Measurements from ENCODE around the gene OR2T6. TPM values are rescaled to one million over a fixed set of nuclear protein-coding genes. Genes with fewer than 3 reads are reported as not detected.

The OR2T6 gene
- total RNA-seq, 6 experiments from 2014 or later = not detected

DNA sequence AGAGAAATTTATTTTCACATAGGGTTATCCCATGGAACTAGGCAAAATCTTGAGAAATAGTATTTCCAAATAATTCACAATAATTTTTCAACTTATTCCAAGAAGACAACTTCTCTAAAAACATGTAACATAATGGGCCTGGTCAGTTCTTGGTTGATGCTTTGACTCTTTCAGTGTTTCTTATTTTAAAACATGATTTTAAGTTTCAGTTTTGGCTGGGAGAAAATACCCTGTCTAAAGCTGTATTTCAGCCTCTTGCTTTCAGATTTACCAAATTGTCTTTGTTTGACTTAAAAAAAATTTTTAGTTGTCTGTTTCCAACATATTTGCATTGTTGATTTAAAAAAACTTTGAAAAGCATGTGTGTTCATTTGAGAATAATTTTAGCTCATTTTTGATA is 8.9 kb upstream of the OR2T6 start:
- H3K4me1 ChIP-seq = no peaks in the 10 kb centered on the region

DNA sequence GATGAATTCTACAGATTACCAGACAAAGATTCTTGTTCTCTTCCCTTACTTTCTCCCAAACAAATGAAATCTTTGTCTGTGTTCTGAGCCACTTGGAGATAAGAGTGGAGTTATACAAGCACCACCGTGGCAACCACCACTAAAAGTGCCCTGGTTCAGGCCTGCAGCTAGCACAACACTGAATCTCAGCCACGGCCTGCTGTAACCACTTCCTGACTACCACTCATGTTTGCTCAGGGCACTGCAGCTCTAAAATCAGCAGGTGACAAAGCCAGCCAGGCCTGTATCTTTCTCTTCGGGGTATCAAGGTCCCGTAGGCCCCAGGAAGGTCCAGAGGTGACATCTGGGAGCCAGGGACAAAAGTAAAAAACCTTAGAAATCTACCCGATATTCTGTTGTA is 3.2 kb upstream of the OR2T6 start:
- no peak for ATAC-seq
- TF ChIP-seq, protein P1, sequence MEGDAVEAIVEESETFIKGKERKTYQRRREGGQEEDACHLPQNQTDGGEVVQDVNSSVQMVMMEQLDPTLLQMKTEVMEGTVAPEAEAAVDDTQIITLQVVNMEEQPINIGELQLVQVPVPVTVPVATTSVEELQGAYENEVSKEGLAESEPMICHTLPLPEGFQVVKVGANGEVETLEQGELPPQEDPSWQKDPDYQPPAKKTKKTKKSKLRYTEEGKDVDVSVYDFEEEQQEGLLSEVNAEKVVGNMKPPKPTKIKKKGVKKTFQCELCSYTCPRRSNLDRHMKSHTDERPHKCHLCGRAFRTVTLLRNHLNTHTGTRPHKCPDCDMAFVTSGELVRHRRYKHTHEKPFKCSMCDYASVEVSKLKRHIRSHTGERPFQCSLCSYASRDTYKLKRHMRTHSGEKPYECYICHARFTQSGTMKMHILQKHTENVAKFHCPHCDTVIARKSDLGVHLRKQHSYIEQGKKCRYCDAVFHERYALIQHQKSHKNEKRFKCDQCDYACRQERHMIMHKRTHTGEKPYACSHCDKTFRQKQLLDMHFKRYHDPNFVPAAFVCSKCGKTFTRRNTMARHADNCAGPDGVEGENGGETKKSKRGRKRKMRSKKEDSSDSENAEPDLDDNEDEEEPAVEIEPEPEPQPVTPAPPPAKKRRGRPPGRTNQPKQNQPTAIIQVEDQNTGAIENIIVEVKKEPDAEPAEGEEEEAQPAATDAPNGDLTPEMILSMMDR (IDR thresholded peaks at IDR 0.05) = no peak
- Histone ChIP-seq H3K27ac (no peak overlapping the region), H3K36me3 (no peaks in the 10 kb centered on the region), H3K27me3 (peaks cover 0 to under 1% of the 10 kb centered on the region in 2 donors), H3K4me3 (no peak overlapping the region), H3K4me1 (no peaks in the 10 kb centered on the region), H3K9me3 (no peaks in the 10 kb centered on the region)
- intact Hi-C loops (cut with DNase I) = no loop called here
- WGBS (ENCODE audit: insufficient coverage, low coverage, low lambda C conversion rate, missing lambda C conversion rate) = 45% methylated on average over 3 of the region's 5 CpGs
- no peak for DNase-seq

More for the DNA sequence above, 8.9 kb upstream of the OR2T6 start:
- intact Hi-C loops (cut with DNase I) = no loop called here
- no peaks in the 10 kb centered on the region for H3K9me3 ChIP-seq
- TF ChIP-seq POLR2A (IDR thresholded peaks at IDR 0.05) = no peak
- TF ChIP-seq, protein P1 (IDR thresholded peaks at IDR 0.05) = no peak
- no peak overlapping the region for H3K4me3 ChIP-seq
- no peak for ATAC-seq
- H3K27me3 ChIP-seq = no peaks in the 10 kb centered on the region
- no peak overlapping the region for H3K27ac ChIP-seq
- no peaks in the 10 kb centered on the region for H3K36me3 ChIP-seq
- DNase-seq = no peak

DNA sequence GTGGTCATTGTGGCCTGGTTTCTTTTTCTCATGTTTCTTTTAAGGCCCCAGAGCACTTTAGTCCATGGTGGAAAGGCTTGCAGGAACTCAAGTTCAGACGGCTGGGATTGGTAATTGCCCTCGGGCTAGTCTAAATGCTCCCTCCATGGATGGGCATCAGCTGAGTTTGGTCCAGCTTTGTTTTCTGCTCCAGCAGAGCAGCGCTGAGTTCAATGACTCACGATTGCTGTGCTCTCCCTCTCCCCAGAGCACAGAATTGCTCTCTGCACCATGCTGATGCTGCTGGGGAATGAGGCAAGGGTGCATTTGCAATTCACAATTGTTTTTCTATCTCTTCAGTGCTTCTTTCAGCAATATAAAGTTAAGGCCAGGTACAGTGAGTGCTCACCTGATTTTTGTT is 1.8 kb upstream of the OR2T6 start:
- 57% methylated on average over 4 of the region's 4 CpGs for WGBS (ENCODE audit: insufficient coverage, low coverage, low lambda C conversion rate, missing lambda C conversion rate)
- TF ChIP-seq, protein P1 (IDR thresholded peaks at IDR 0.05) = no peak
- no peak for TF ChIP-seq POLR2A (IDR thresholded peaks at IDR 0.05)
- Histone ChIP-seq H3K4me3 (no peak overlapping the region), H3K36me3 (no peaks in the 10 kb centered on the region), H3K27ac (no peak overlapping the region), H3K4me1 (no peaks in the 10 kb centered on the region), H3K27me3 (peaks cover 0 to 4% of the 10 kb centered on the region in 2 donors), H3K9me3 (no peaks in the 10 kb centered on the region)
- ATAC-seq = no peak
- DNase-seq = no peak
- intact Hi-C loops (cut with DNase I) = no loop called here

DNA sequence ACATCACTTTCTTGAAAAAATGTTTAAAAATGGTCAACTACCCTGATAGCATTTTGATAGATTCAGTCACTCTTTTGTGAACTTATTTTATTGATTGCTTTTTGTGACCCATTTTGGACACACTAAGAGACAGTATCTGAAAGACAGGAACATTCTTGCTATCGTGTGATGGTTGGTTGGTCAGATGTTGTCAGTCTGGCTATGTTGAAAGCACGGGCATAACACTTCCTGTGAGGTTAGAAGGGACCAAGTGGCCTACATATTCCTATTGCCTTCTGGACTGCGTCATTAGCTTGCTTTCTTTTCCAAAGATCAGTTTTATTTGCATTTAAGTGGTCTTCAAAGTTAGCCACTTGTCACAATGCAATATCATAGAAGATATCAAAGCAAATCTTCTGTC is 1.4 kb downstream of the OR2T6 start:
- ATAC-seq (no peak), DNase-seq (no peak)
- Histone ChIP-seq H3K36me3 (no peaks in the 10 kb centered on the region), H3K27me3 (peaks cover 0 to 4% of the 10 kb centered on the region in 2 donors), H3K4me1 (no peaks in the 10 kb centered on the region), H3K27ac (no peak overlapping the region), H3K4me3 (no peak overlapping the region), H3K9me3 (no peaks in the 10 kb centered on the region)
- intact Hi-C loops (cut with DNase I) = no loop called here
- TF ChIP-seq, protein P1 (IDR thresholded peaks at IDR 0.05) = no peak
- TF ChIP-seq POLR2A (IDR thresholded peaks at IDR 0.05) = no peak
- 36% methylated on average over 3 of the region's 3 CpGs for WGBS (ENCODE audit: insufficient coverage, low coverage, low lambda C conversion rate, missing lambda C conversion rate)

DNA sequence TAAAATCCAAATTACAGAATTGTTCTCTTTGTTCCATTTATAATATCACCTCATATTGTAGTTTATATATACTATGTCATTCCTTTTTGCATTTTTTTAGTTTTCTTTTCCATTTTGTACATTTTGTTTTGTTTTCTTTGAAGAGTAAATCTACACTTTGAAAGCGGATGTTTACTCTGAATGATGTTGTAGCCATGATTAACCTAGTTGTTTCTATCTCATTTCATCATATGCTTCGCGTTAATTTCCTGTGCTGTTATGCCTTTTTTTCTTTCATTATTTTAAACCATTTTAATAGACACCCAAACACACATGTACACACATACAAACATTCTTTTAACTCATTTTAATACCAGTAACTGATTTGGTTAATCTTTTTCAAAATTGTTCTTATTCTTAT is 5.3 kb downstream of the OR2T6 start:
- H3K36me3 ChIP-seq = no peaks in the 10 kb centered on the region
- TF ChIP-seq, protein P1 (IDR thresholded peaks at IDR 0.05) = no peak
- no peak for TF ChIP-seq POLR2A (IDR thresholded peaks at IDR 0.05)
- ATAC-seq (no peak), DNase-seq (no peak)
- 63% methylated on average over 3 of the region's 3 CpGs for WGBS (ENCODE audit: insufficient coverage, low coverage, low lambda C conversion rate, missing lambda C conversion rate)
- H3K9me3 ChIP-seq = no peaks in the 10 kb centered on the region
- intact Hi-C loops (cut with DNase I) = no loop called here
- H3K4me1 ChIP-seq = no peaks in the 10 kb centered on the region
- no peak overlapping the region for H3K4me3 ChIP-seq
- H3K27ac ChIP-seq = no peak overlapping the region
- peaks cover 0 to 4% of the 10 kb centered on the region in 2 donors for H3K27me3 ChIP-seq
